ENCODE data around the gene MSI2.

GRCh38 chr17:57438066-57438731 is 181.9 kb downstream of the MSI2 start:
- TF ChIP-seq EZH2phosphoT487 (IDR thresholded peaks at IDR 0.05; ENCODE audit: insufficient read depth, low read depth): no peak
- no peak for TF ChIP-seq EZH2 (IDR thresholded peaks at IDR 0.05; ENCODE audit: insufficient read depth, poor library complexity, severe bottlenecking)

Data from GM23248 (cell line).